Left ventricle myocardium superior (tissue), 1 donor: ENCODE measurements around the gene EYA3. TPM values are rescaled to one million over a fixed set of nuclear protein-coding genes. Genes with fewer than 3 reads are reported as not detected.
A peak's percentile ranks its signal among the peaks of the same experiment; 100 is the strongest.

Experiments
- ATAC-seq: fragments of 200-7000 bp; cut with Tn5 transposase; one replicate; pipeline ENCODE4 v1.9.1; 2020; ENCODE audit warnings: mild to moderate bottlenecking, moderate library complexity
- DNase-seq: peaks from one replicate; pipeline ENCODE4 v3.0.0-alpha.2; 2020
- intact Hi-C: fragments of 100-400 bp; cut with micrococcal nuclease; formaldehyde crosslinking; loops from one replicate; pipeline ENCODE4 v1.11.0; 2022
- total RNA-seq: library from RNA; stranded (reverse); fragmentation: NEBNext Ultra II Directional; extraction: Animal tissue kit (Norgen Biotek cat#: 25700); gene quantifications from one replicate; pipeline ENCODE4 v1.2.1, GENCODE V29; 2021
- donor health status: DM: no; HTN: yes; CAD: no; lungs with severe emphysema.

The EYA3 gene
- total RNA-seq, 1 donor from 2014 or later: 21.1 TPM

GRCh38 chr1:27981145-27981544, 107.3 kb downstream of the EYA3 start:
- no peak for DNase-seq
- intact Hi-C loops: no loop called here
- ATAC-seq: no peak

GRCh38 chr1:27980216-27980845, 108.1 kb downstream of the EYA3 start:
- ATAC-seq: no peak
- no peak for DNase-seq
- intact Hi-C loops: no loop called here

- DNase-seq: no peak
- intact Hi-C loops: no loop called here
- no peak for ATAC-seq
Observed at GRCh38 chr1:27979859-27980201, 108.6 kb downstream of the EYA3 start.

GRCh38 chr1:27979151-27979858, 109.1 kb downstream of the EYA3 start:
- DNase-seq (no peak), ATAC-seq (peak; percentile 67)
- intact Hi-C loops: no loop called here

GRCh38 chr1:27974417-27974781, 114.0 kb downstream of the EYA3 start:
- intact Hi-C loops: no loop called here
- DNase-seq: no peak
- no peak for ATAC-seq

GRCh38 chr1:27973771-27974416, 114.5 kb downstream of the EYA3 start:
- no peak for DNase-seq
- ATAC-seq: no peak
- intact Hi-C loops: no loop called here

- ATAC-seq (peak; percentile 10), DNase-seq (no peak)
- intact Hi-C loops: no loop called here
Observed at GRCh38 chr1:27972141-27972540, 116.3 kb downstream of the EYA3 start.

- intact Hi-C loops: no loop called here
- ATAC-seq (peak; percentile 75), DNase-seq (no peak)
Observed at GRCh38 chr1:27971674-27972073, 116.7 kb downstream of the EYA3 start.

GRCh38 chr1:27970401-27970800, 118.0 kb downstream of the EYA3 start:
- DNase-seq: no peak
- peak; percentile 77 for ATAC-seq
- intact Hi-C loops: no loop called here

GRCh38 chr1:27968692-27969091, 119.7 kb downstream of the EYA3 start:
- DNase-seq: no peak
- intact Hi-C loops: no loop called here
- ATAC-seq: no peak

GRCh38 chr1:27967884-27968466, 120.4 kb downstream of the EYA3 start:
- ATAC-seq (no peak), DNase-seq (no peak)
- intact Hi-C loops: no loop called here

GRCh38 chr1:27967106-27967883, 121.1 kb downstream of the EYA3 start:
- DNase-seq (no peak), ATAC-seq (no peak)
- intact Hi-C loops: no loop called here

GRCh38 chr1:27966402-27967105, 121.9 kb downstream of the EYA3 start:
- ATAC-seq: no peak
- intact Hi-C loops: no loop called here
- DNase-seq: no peak

GRCh38 chr1:27963393-27963792, 125.0 kb downstream of the EYA3 start:
- intact Hi-C loops: no loop called here
- DNase-seq (no peak), ATAC-seq (no peak)

GRCh38 chr1:27961646-27962221, 126.7 kb downstream of the EYA3 start:
- intact Hi-C loops: no loop called here
- DNase-seq: no peak
- no peak for ATAC-seq

- no peak for ATAC-seq
- DNase-seq: no peak
- intact Hi-C loops: no loop called here
Observed at GRCh38 chr1:27960762-27961645, 127.4 kb downstream of the EYA3 start.

- peak; percentile 98 for ATAC-seq
- peak; percentile 90 for DNase-seq
- intact Hi-C loops: no loop called here
Observed at GRCh38 chr1:27959792-27960603, 128.4 kb downstream of the EYA3 start, which contains the start of gene XKR8. Gene XKR8 (plus strand): TSS chr1:27959973. CDS start chr1:27960070, 97 bp downstream.
